Memory B cell (primary cell): ENCODE data around the gene KRTAP2-1.
"Not testable (repeated sequence)": the region's sequence is repeated elsewhere in the genome, so short reads cannot be mapped to it uniquely, and the experiment has no call there.

Experiments used
- ATAC-seq: fragments of 150-1000 bp; cut with Tn5 transposase; 2 replicates; pipeline ENCODE4 v1.10.0; 2021; ENCODE audit warnings: low read depth, mild to moderate bottlenecking, moderate library complexity
- DNase-seq, 2 donors: peaks; one replicate each; pipeline ENCODE4 v3.0.0; 2022; ENCODE audit warnings: low spot score in 2 of 2
- H3K27ac Mint-ChIP-seq: one replicate; pipeline ENCODE4 v1.8.0; 2022; ENCODE audit warnings: mild to moderate bottlenecking, moderate library complexity, mixed read lengths
- H3K27me3 Mint-ChIP-seq: one replicate; pipeline ENCODE4 v1.8.0; 2022; ENCODE audit warnings: mixed read lengths
- H3K36me3 Mint-ChIP-seq: one replicate; pipeline ENCODE4 v1.8.0; 2022; ENCODE audit warnings: mild to moderate bottlenecking, mixed read lengths
- H3K4me1 Mint-ChIP-seq: one replicate; pipeline ENCODE4 v1.8.0; 2022; ENCODE audit warnings: mixed read lengths
- H3K4me3 Mint-ChIP-seq: one replicate; pipeline ENCODE4 v1.8.0; 2022; ENCODE audit warnings: mild to moderate bottlenecking, moderate library complexity, mixed read lengths
- H3K9me3 Mint-ChIP-seq: one replicate; pipeline ENCODE4 v1.8.0; 2022; ENCODE audit warnings: mixed read lengths

The KRTAP2-1 gene

DNA sequence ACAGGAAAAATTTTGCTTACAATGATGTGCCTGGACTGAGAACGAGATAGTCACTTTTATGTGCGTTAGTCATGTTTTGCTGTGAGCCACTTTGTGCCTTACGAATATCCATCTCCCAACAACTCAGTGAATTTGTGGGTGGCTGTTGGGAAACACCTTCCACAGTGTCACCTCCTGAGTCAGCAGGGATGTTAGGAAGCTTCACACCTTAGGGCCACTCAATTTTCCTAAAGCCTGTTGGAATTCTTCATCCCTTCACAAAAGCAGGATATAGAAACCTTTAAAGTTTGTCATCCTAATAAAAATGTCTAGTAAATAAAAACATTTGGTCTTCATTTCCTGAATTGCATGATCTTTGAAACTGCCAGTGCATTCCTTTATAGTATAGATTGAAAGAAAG is 33.9 kb downstream of the KRTAP2-1 start:
- peaks cover 2% of the 10 kb centered on the region for H3K4me1 Mint-ChIP-seq
- ATAC-seq (no peak), DNase-seq (no peak)
- no peaks in the 10 kb centered on the region for H3K36me3 Mint-ChIP-seq
- H3K27ac Mint-ChIP-seq: no peak overlapping the region
- peaks cover 14% of the 10 kb centered on the region for H3K27me3 Mint-ChIP-seq
- no peaks in the 10 kb centered on the region for H3K9me3 Mint-ChIP-seq
- H3K4me3 Mint-ChIP-seq: no peak overlapping the region

DNA sequence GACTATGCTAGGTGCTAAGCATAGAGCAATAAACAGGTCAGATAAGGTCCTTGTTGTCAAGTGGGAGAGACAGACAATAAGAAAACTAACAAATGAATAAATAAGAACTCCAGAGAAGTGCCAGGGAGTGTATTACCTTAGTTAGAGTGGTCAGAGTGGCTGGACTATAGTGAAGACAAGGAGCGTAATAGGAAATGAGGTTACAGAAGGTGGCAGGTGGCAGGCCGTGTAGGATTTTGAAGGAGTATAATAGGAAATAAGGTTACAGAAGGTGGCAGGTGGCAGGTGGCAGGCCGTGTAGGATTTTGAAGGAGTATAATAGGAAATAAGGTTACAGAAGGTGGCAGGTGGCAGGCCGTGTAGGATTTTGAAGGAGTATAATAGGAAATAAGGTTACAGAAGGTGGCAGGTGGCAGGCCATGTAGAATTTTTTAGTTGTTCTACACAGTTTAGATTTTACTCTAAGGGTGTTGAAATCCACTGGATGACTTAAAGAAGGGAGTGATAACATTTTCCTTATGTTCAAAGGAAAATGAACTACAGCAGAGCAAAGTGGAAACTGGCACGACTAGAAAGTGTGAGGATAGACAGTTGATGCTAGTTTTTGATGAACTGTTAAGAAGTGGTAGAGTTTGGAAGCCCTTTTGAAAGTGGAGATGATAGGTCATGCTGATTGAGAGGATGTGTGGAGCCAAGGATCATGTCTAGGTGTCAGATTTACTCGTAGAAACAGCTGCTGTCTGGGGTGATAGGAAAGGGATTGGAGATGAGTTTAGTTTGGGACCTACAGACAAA is 34.6 kb downstream of the KRTAP2-1 start:
- Mint-ChIP-seq H3K4me3 (no peak overlapping the region), H3K27me3 (peaks cover 12% of the 10 kb centered on the region), H3K36me3 (no peaks in the 10 kb centered on the region), H3K27ac (no peak overlapping the region), H3K9me3 (no peaks in the 10 kb centered on the region), H3K4me1 (peaks cover 2% of the 10 kb centered on the region)
- DNase-seq (no peak), ATAC-seq (no peak)

DNA sequence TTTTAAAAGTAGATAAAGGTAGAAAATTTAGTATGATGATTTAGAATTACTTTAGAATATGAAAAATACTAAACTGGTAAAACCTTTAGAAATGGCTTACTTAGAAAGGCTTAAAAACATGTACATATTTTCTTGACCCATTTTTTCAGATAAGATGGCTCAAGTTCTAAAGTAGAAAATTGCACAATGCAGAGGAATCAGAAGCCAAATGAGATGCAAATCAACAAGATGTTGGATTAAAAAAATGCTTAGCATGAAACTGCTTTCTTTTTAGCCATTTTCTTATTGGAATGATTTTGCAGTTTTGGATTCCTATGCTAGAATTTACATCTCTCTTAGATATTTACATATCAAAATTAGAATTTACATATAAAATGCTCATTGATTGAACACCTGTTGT is 36.7 kb downstream of the KRTAP2-1 start:
- ATAC-seq: no peak
- H3K9me3 Mint-ChIP-seq: no peaks in the 10 kb centered on the region
- H3K36me3 Mint-ChIP-seq: no peaks in the 10 kb centered on the region
- peaks cover 10% of the 10 kb centered on the region for H3K27me3 Mint-ChIP-seq
- H3K4me1 Mint-ChIP-seq: no peaks in the 10 kb centered on the region
- H3K4me3 Mint-ChIP-seq: no peak overlapping the region
- H3K27ac Mint-ChIP-seq: no peak overlapping the region
- no peak for DNase-seq

DNA sequence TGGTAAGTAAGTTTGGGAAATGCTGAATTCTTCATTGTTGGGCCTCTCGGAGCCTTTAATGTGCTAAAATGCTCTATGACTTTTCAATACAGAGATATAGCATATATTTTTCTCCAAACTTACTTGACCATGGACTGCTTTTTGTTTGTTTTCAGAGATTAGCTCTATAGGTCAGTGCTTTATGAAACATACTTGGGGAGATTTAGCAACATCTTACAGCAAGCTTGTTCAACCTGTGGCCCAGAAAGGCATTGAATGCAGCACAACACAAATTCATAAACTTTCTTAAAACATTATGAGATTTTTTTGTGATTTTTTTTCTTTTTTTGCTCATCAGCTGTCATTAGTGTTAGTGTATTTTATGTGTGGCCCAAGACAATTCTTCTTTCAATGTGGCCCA is 37.2 kb downstream of the KRTAP2-1 start:
- no peak for DNase-seq
- Mint-ChIP-seq H3K4me3 (no peak overlapping the region), H3K36me3 (no peaks in the 10 kb centered on the region)

DNA sequence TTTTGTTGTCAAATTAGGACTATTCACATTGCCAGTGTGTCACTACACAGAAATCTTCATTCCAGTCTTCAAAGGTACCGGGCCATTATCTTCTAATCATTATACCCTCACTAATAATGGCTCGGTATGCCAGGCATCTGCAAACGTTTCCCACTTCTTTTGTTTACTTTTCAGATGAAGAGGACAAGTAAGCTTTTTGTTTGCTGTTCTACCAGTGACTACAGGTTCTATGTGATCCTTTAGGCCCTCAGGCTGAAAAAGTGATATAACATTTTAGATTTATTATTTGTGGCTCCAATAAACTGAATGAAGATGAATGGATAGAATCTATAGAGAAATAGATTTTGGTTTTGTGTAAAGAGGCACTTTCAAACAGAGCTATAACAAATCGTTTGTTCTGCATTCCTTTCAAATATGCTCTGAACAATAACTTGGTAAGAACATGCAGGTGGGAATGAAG is 37.8 kb downstream of the KRTAP2-1 start:
- Mint-ChIP-seq H3K9me3 (no peaks in the 10 kb centered on the region), H3K27ac (no peak overlapping the region), H3K4me3 (no peak overlapping the region), H3K4me1 (no peaks in the 10 kb centered on the region), H3K27me3 (peaks cover 9% of the 10 kb centered on the region), H3K36me3 (no peaks in the 10 kb centered on the region)
- ATAC-seq: no peak
- DNase-seq: no peak

More for the DNA sequence above, 37.2 kb downstream of the KRTAP2-1 start:
- Mint-ChIP-seq H3K27ac (no peak overlapping the region), H3K9me3 (no peaks in the 10 kb centered on the region), H3K27me3 (peaks cover 9% of the 10 kb centered on the region), H3K4me1 (no peaks in the 10 kb centered on the region)
- ATAC-seq: no peak

DNA sequence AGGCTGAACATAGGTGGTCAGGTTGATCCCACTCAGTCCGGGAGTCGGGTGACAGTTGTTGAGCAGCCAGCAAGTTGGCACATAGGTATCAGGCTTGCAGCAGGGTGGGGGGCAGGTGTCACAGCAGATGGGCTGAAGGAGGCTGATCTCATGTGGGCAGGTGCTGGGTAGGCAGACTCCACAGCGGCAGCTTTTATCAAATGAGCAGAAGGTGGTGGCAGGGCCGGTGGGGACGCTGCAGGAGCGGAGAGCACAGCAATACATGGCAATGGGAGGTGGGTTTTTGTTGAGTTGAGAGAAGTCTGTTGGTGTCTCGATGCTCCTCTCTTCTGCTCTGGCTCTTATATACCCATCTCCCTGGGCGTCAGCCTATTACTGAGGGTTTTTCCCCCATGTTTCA is 38.3 kb downstream of the KRTAP2-1 start, which contains the start of gene KRTAP3-1:
KRTAP3-1 (minus strand) TSS at position 318 of the 400 bp plus-strand sequence; CDS start at position 264, 54 bp downstream.
- Mint-ChIP-seq H3K27ac (no peak within 1 kb of the TSS), H3K27me3 (peaks cover 10% of the 10 kb centered on the region), H3K4me3 (no peak within 1 kb of the TSS), H3K9me3 (no peaks in the 10 kb centered on the region), H3K36me3 (no peaks in the 10 kb centered on the region), H3K4me1 (no peaks in the 10 kb centered on the region)
- no peak for ATAC-seq
- no peak for DNase-seq

DNA sequence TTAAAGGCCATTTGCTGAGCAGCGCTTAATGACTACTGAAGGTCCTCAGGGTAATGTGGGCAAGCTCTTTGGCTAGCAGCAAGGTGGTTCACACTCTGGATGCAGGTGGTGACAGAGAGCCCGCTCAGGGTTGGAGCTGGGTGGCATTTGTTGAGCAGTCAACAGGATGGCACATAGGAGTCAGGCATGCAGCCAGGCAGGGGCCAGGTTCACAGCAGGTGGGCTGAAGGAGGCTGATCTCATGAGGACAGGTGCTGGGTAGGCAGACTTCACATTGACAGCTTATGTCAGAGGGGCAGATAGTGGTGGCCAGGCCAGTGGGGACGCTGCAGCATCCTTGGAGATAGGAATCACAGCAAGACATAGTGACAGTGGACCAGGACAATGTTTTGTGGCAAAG is 42.7 kb downstream of the KRTAP2-1 start:
- no peaks in the 10 kb centered on the region for H3K9me3 Mint-ChIP-seq
- H3K36me3 Mint-ChIP-seq: no peaks in the 10 kb centered on the region
- no peaks in the 10 kb centered on the region for H3K4me1 Mint-ChIP-seq
- no peak for DNase-seq
- H3K4me3 Mint-ChIP-seq: no peak overlapping the region
- H3K27me3 Mint-ChIP-seq: peaks cover 12% of the 10 kb centered on the region
- no peak overlapping the region for H3K27ac Mint-ChIP-seq
- no peak for ATAC-seq

DNA sequence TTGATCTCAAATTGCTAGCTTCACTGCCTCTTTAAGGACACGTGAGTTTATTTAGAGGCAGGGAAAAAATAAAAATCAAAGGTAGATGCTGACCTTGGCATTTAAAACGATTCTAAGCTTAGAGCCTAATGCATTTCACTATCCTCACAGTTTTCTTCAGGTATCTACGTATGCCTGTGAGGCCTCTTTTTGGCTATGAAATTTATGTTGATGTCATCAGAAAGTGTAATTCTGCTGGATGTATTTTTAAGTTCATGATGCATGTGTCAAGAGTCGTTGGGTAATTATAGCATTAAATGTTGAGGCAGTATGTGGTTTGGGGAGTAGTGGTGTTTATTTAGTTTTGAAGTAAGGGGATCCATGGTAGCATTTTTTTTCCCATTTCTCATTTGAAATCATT is 43.2 kb downstream of the KRTAP2-1 start:
- no peak overlapping the region for H3K27ac Mint-ChIP-seq
- DNase-seq: no peak
- no peaks in the 10 kb centered on the region for H3K9me3 Mint-ChIP-seq
- H3K4me3 Mint-ChIP-seq: no peak overlapping the region
- H3K4me1 Mint-ChIP-seq: no peaks in the 10 kb centered on the region
- no peaks in the 10 kb centered on the region for H3K36me3 Mint-ChIP-seq
- no peak for ATAC-seq
- H3K27me3 Mint-ChIP-seq: peaks cover 13% of the 10 kb centered on the region

DNA sequence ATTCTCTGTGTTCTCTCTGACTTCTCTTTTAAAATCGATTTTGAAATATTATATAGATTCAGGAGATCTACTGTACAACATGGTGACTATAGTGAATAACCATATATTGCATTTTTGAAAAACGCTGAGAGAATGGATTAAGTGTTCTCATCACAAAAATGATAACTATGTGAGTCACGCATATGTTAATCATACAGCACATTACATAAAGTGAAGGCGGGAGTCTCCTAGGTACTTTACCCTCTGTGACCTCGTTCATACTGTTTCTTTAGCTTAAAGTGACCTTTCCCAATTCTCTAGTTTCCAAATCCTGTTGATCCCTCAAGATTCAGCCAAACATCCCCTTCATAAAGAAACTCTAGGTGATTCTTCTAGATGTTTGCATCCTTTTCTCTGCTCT is 44.3 kb downstream of the KRTAP2-1 start:
- DNase-seq (no peak), ATAC-seq (no peak)
- no peaks in the 10 kb centered on the region for H3K36me3 Mint-ChIP-seq
- peaks cover 12% of the 10 kb centered on the region for H3K27me3 Mint-ChIP-seq
- H3K4me1 Mint-ChIP-seq: no peaks in the 10 kb centered on the region
- no peaks in the 10 kb centered on the region for H3K9me3 Mint-ChIP-seq
- H3K27ac Mint-ChIP-seq: no peak overlapping the region
- H3K4me3 Mint-ChIP-seq: no peak overlapping the region

DNA sequence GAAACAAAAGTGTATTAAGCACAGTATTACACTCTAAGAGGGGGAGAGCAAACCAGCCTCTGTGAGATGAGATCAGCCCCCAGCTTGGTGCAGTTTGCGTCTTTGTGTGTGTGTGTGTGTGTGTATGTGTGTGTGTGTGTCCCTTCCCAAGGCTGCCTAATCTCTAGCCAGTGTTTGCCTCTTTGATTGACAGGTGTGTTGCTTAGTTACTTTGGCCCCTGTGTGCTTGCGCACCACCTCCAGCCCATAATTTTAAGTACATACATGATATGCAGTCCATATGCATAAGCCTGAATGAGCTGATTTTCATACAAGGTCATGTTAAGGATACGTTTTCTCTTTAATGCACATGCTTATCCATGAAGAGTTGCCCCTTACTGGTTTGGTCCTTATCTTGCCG is 45.3 kb downstream of the KRTAP2-1 start:
- Mint-ChIP-seq H3K9me3 (no peaks in the 10 kb centered on the region), H3K36me3 (no peaks in the 10 kb centered on the region), H3K4me1 (no peaks in the 10 kb centered on the region), H3K27me3 (peaks cover 17% of the 10 kb centered on the region), H3K27ac (no peak overlapping the region), H3K4me3 (no peak overlapping the region)
- no peak for DNase-seq
- ATAC-seq: no peak

DNA sequence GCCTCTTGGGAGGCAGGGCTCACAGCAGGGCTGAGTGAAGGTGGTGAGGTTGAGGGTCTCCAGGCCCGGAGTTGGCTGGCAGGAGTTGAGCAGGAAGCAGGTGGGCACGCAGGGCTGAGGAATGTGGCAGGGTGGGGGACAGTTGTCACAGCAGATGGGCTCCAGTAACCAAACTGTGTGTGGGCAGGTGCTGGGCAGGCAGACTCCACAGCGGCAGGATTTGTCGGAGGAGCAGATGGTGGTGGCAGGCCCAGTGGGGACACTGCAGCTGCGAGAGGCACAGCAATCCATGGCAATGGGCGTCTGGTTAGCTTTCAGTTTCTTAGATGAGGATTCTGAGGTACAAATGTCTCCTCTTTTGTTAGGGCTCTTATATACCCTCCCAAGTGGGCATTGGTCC is 47.6 kb downstream of the KRTAP2-1 start, which contains the start of gene KRTAP3-2:
KRTAP3-2 (minus strand) TSS at position 344 of the 400 bp plus-strand sequence; CDS start at position 291, 53 bp downstream.
- H3K27ac Mint-ChIP-seq, H3K36me3 Mint-ChIP-seq, DNase-seq, H3K4me3 Mint-ChIP-seq, H3K4me1 Mint-ChIP-seq, H3K9me3 Mint-ChIP-seq, ATAC-seq: not testable (repeated sequence)
- H3K27me3 Mint-ChIP-seq: peaks cover 15% of the 10 kb centered on the region

DNA sequence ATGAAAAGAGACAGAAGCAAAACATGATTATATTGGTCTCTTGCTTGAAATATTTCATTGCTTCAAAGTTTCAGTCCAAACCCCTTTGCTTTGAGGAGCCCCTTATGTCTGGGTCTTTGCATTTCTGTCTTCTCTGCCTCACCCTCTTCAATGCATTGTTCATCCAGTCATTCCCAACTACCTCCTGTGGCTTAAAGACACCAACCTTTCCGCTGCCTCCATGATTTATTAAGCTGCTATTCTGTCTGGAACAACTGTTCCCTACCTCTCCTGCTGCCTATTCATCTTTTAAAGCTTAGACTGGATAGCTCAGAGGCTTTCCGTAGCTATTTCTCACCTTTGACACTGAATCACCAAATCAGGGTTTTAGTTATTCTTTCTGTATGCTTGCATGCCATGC is 49.8 kb downstream of the KRTAP2-1 start:
- ATAC-seq (no peak), DNase-seq (no peak)
- Mint-ChIP-seq H3K27me3 (peaks cover 13% of the 10 kb centered on the region), H3K4me1 (no peaks in the 10 kb centered on the region), H3K36me3 (no peaks in the 10 kb centered on the region), H3K9me3 (no peaks in the 10 kb centered on the region), H3K27ac (no peak overlapping the region), H3K4me3 (no peak overlapping the region)

DNA sequence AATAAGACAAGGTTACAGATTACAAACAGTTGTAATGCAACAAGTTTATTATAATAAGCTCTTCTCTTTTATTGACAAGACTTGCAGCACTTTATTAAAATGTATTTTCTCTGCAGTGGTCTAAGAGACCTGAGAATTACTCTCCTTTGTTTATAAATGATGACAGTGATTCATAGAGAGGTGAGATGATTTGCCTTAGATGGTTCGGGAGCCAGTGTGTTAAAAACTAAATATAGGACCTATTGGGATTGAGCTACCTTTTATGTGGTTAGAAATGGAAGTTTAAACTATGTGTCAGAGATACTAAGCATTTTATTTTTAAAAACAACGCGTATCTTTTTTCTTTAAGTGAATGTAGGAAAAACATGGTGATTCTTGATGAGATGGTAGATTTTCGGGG is 50.3 kb downstream of the KRTAP2-1 start:
- DNase-seq (no peak), ATAC-seq (no peak)
- H3K4me3 Mint-ChIP-seq: no peak overlapping the region
- H3K9me3 Mint-ChIP-seq: no peaks in the 10 kb centered on the region
- peaks cover 13% of the 10 kb centered on the region for H3K27me3 Mint-ChIP-seq
- no peaks in the 10 kb centered on the region for H3K4me1 Mint-ChIP-seq
- no peaks in the 10 kb centered on the region for H3K36me3 Mint-ChIP-seq
- H3K27ac Mint-ChIP-seq: no peak overlapping the region
